UCSD-AML1 (cell line): ENCODE data around the gene KCNT1.
"Not testable (repeated sequence)": the region's sequence is repeated elsewhere in the genome, so short reads cannot be mapped to it uniquely, and the experiment has no call there.

ENCODE experiments used
- DNase-seq: peaks from one replicate; lab custom pipeline; 2025; ENCODE audit not compliant: unreplicated experiment; lab: John Stamatoyannopoulos, UW

The KCNT1 gene

GRCh38 chr9:135672786-135673185 is 29.2 kb upstream of the KCNT1 start:
- not testable (repeated sequence) for DNase-seq

GRCh38 chr9:135673941-135674340 is 28.0 kb upstream of the KCNT1 start:
- no peak for DNase-seq

- no peak for DNase-seq
Observed at GRCh38 chr9:135674977-135675376, 27.0 kb upstream of the KCNT1 start.

- no peak for DNase-seq
Observed at GRCh38 chr9:135676891-135677290, 25.1 kb upstream of the KCNT1 start.

- DNase-seq: no peak
Observed at GRCh38 chr9:135677641-135678168, 24.3 kb upstream of the KCNT1 start.

- DNase-seq: no peak
Observed at GRCh38 chr9:135678236-135679017, 23.6 kb upstream of the KCNT1 start.

- DNase-seq: no peak
Observed at GRCh38 chr9:135680056-135680455, 21.9 kb upstream of the KCNT1 start.

GRCh38 chr9:135681161-135681560 is 20.8 kb upstream of the KCNT1 start:
- no peak for DNase-seq

GRCh38 chr9:135683401-135684034 is 18.5 kb upstream of the KCNT1 start:
- DNase-seq: no peak

GRCh38 chr9:135684691-135685090 is 17.3 kb upstream of the KCNT1 start:
- no peak for DNase-seq

- DNase-seq: no peak
Observed at GRCh38 chr9:135687216-135687615, 14.8 kb upstream of the KCNT1 start.

- DNase-seq: no peak
Observed at GRCh38 chr9:135689011-135689410, 13.0 kb upstream of the KCNT1 start.

GRCh38 chr9:135690836-135691570 is 11.0 kb upstream of the KCNT1 start:
- DNase-seq: no peak

- no peak for DNase-seq
Observed at GRCh38 chr9:135692410-135692809, 9.6 kb upstream of the KCNT1 start.

- DNase-seq: no peak
Observed at GRCh38 chr9:135693265-135693664, 8.7 kb upstream of the KCNT1 start.

GRCh38 chr9:135693771-135694170 is 8.2 kb upstream of the KCNT1 start:
- DNase-seq: no peak

GRCh38 chr9:135694414-135694813 is 7.6 kb upstream of the KCNT1 start:
- DNase-seq: no peak

GRCh38 chr9:135695036-135695435 is 6.9 kb upstream of the KCNT1 start:
- no peak for DNase-seq

GRCh38 chr9:135695642-135696041 is 6.3 kb upstream of the KCNT1 start:
- DNase-seq: no peak

GRCh38 chr9:135696446-135696845 is 5.5 kb upstream of the KCNT1 start:
- DNase-seq: no peak

- no peak for DNase-seq
Observed at GRCh38 chr9:135697226-135697625, 4.8 kb upstream of the KCNT1 start.

- no peak for DNase-seq
Observed at GRCh38 chr9:135698236-135698635, 3.7 kb upstream of the KCNT1 start.
